IMR-90 (cell line): ENCODE data around the gene LYPD6B. TPM values are rescaled to one million over a fixed set of nuclear protein-coding genes. Genes with fewer than 3 reads are reported as not detected.

Experiments
- ATAC-seq: fragments of 200-7000 bp; cut with Tn5 transposase; 2 replicates; pipeline ENCODE4 v1.9.1; 2020; ENCODE audit warnings: low read depth, mild to moderate bottlenecking, moderate library complexity
- BruUV-seq: library from RNA; stranded (reverse); fragments of 400-500 nt; replicated peaks from 2 replicates; lab custom pipeline; 2021; lab: Mats Ljungman, UMichigan
- CTCF ChIA-PET: fragments of 300-600 bp; formaldehyde crosslinking; extraction: SDS; loops from one replicate; lab custom pipeline; 2021; ENCODE audit warnings: antibody characterized with exemption; lab: Yijun Ruan, JAX
- POLR2A ChIA-PET: fragments of 300-600 bp; sonication (Branson Sonifier 250); formaldehyde crosslinking; loops from one replicate; lab custom pipeline; 2022; ENCODE audit warnings: antibody characterized with exemption; ENCODE audit not compliant: unreplicated experiment; lab: Charles Lee
- DNase-seq: peaks from one replicate; pipeline ENCODE4 v3.0.0; 2013
- H2AFZ ChIP-seq: replicated peaks from 2 replicates; pipeline ENCODE3; 2013; ENCODE audit warnings: low read length, mild to moderate bottlenecking; ENCODE audit not compliant: poor library complexity
- H2AK5ac ChIP-seq: 2 replicates; pipeline ENCODE4 v1.6.1; 2013; ENCODE audit warnings: low read depth, low read length, inconsistent platforms
- H2AK9ac ChIP-seq: replicated peaks from 2 replicates; pipeline ENCODE3; 2013; ENCODE audit warnings: mild to moderate bottlenecking, low read depth, low read length, moderate library complexity; ENCODE audit not compliant: poor library complexity
- H2BK120ac ChIP-seq: 2 replicates; pipeline ENCODE4 v1.6.1; 2013; ENCODE audit warnings: low read depth, low read length, inconsistent platforms
- H2BK15ac ChIP-seq: 3 replicates; pipeline ENCODE4 v1.6.1; 2013; ENCODE audit warnings: low read depth, low read length, inconsistent platforms
- H2BK20ac ChIP-seq: 2 replicates; pipeline ENCODE4 v1.6.1; 2013; ENCODE audit warnings: low read depth, mild to moderate bottlenecking, inconsistent platforms, low read length, moderate library complexity
- H2BK5ac ChIP-seq: 2 replicates; pipeline ENCODE4 v1.6.1; 2013; ENCODE audit warnings: mild to moderate bottlenecking, low read depth, low read length, inconsistent platforms; ENCODE audit not compliant: poor library complexity, severe bottlenecking
- H3K14ac ChIP-seq: replicated peaks from 2 replicates; pipeline ENCODE4 v1.6.1; 2013; ENCODE audit warnings: low read depth, low read length, inconsistent platforms
- H3K18ac ChIP-seq: 2 replicates; pipeline ENCODE4 v1.6.1; 2013; ENCODE audit warnings: low read depth, low read length, control low read depth
- H3K23ac ChIP-seq: 2 replicates; pipeline ENCODE4 v1.6.1; 2013; ENCODE audit warnings: low read depth, low read length, inconsistent platforms
- H3K27ac ChIP-seq: 2 replicates; pipeline ENCODE4 v1.5.1; 2013; ENCODE audit warnings: mild to moderate bottlenecking, control low read depth, low read length; ENCODE audit not compliant: insufficient read depth
- H3K27me3 ChIP-seq: 2 replicates; pipeline ENCODE4 v1.6.1; 2013; ENCODE audit warnings: low read length; ENCODE audit not compliant: control insufficient read depth, insufficient read depth
- H3K36me3 ChIP-seq: 2 replicates; pipeline ENCODE4 v1.6.1; 2013; ENCODE audit warnings: low read length, mixed read lengths; ENCODE audit not compliant: control insufficient read depth, insufficient read depth
- H3K4ac ChIP-seq: 2 replicates; pipeline ENCODE4 v1.6.1; 2013; ENCODE audit warnings: low read depth, low read length, inconsistent platforms
- H3K4me1 ChIP-seq: 2 replicates; pipeline ENCODE4 v1.6.1; 2013; ENCODE audit warnings: low read length, mixed read lengths; ENCODE audit not compliant: control insufficient read depth, insufficient read depth
- H3K4me2 ChIP-seq: 2 replicates; pipeline ENCODE4 v1.6.1; 2013; ENCODE audit warnings: low read depth, mild to moderate bottlenecking, control low read depth, low read length, moderate library complexity
- H3K4me3 ChIP-seq: 2 replicates; pipeline ENCODE4 v1.5.1; 2013; ENCODE audit warnings: low read depth, mild to moderate bottlenecking, control low read depth, low read length, moderate library complexity; ENCODE audit not compliant: insufficient read depth
- H3K56ac ChIP-seq: 2 replicates; pipeline ENCODE4 v1.6.1; 2013; ENCODE audit warnings: low read length, inconsistent platforms; ENCODE audit not compliant: insufficient read depth; ENCODE audit errors: extremely low read depth
- H3K79me1 ChIP-seq, 2 experiments: 2 replicates each; pipeline ENCODE4 v1.6.1; 2013; ENCODE audit warnings: low read length in 2 of 2, inconsistent platforms in 1 of 2, low read depth in 1 of 2
- H3K9ac ChIP-seq: 2 replicates; pipeline ENCODE4 v1.6.1; 2013; ENCODE audit warnings: low read depth, low read length, control low read depth
- H3K9me1 ChIP-seq: 2 replicates; pipeline ENCODE4 v1.6.1; 2013; ENCODE audit warnings: low read length, inconsistent platforms; ENCODE audit not compliant: insufficient read depth
- H3K9me3 ChIP-seq: 2 replicates; pipeline ENCODE4 v1.6.1; 2013; ENCODE audit warnings: low read length; ENCODE audit not compliant: control insufficient read depth, insufficient read depth
- H4K20me1 ChIP-seq: 2 replicates; pipeline ENCODE4 v1.6.1; 2013; ENCODE audit warnings: low read length, inconsistent platforms; ENCODE audit not compliant: insufficient read depth
- H4K5ac ChIP-seq: 2 replicates; pipeline ENCODE4 v1.6.1; 2013; ENCODE audit warnings: mild to moderate bottlenecking, low read depth, low read length, control low read depth
- H4K8ac ChIP-seq, 2 experiments: 2 replicates each; pipeline ENCODE4 v1.6.1; 2013; ENCODE audit warnings: low read depth in 2 of 2, low read length in 2 of 2, control low read depth in 1 of 2, inconsistent platforms in 1 of 2
- H4K91ac ChIP-seq: 2 replicates; pipeline ENCODE4 v1.6.1; 2013; ENCODE audit warnings: low read depth, low read length, inconsistent platforms; ENCODE audit not compliant: insufficient read depth
- BHLHE40 ChIP-seq: fragments of 150-350 bp; IDR thresholded peaks from 2 replicates; pipeline ENCODE4 v1.6.1; 2016; ENCODE audit warnings: mild to moderate bottlenecking, low read depth, low read length
- CEBPB ChIP-seq: IDR thresholded peaks from 2 replicates; pipeline ENCODE4 v1.6.1; 2012; ENCODE audit warnings: low read depth, low read length, improper control_type of control experiment
- CHD1 ChIP-seq: IDR thresholded peaks from 2 replicates; pipeline ENCODE4 v1.6.1; 2012; ENCODE audit warnings: low read depth, low read length, improper control_type of control experiment
- CTCF ChIP-seq: conservative IDR thresholded peaks from 2 replicates; pipeline ENCODE4 v1.5.1; 2012; ENCODE audit warnings: mild to moderate bottlenecking, low read depth, low read length, improper control_type of control experiment
- ELK1 ChIP-seq: fragments of 150-350 bp; IDR thresholded peaks from 2 replicates; pipeline ENCODE4 v1.6.1; 2016; ENCODE audit warnings: low read depth, mild to moderate bottlenecking, low read length, moderate library complexity, borderline replicate concordance
- FOS ChIP-seq: fragments of 150-350 bp; IDR thresholded peaks from 2 replicates; pipeline ENCODE4 v1.6.1; 2016; ENCODE audit warnings: low read depth, low read length
- MAFK ChIP-seq: IDR thresholded peaks from 2 replicates; pipeline ENCODE4 v1.6.1; 2012; ENCODE audit warnings: low read depth, low read length, improper control_type of control experiment
- MAZ ChIP-seq: IDR thresholded peaks from 2 replicates; pipeline ENCODE4 v1.6.1; 2012; ENCODE audit warnings: low read depth, mild to moderate bottlenecking, low read length, improper control_type of control experiment, moderate library complexity, borderline replicate concordance
- MXI1 ChIP-seq: IDR thresholded peaks from 2 replicates; pipeline ENCODE4 v1.6.1; 2012; ENCODE audit warnings: low read depth, mild to moderate bottlenecking, low read length, moderate library complexity, borderline replicate concordance
- NFE2L2 ChIP-seq: fragments of 150-350 bp; IDR thresholded peaks from 2 replicates; pipeline ENCODE4 v1.6.1; 2016; ENCODE audit warnings: low read depth, mild to moderate bottlenecking, low read length
- POLR2A ChIP-seq: IDR thresholded peaks from 2 replicates; pipeline ENCODE4 v1.6.1; 2012; ENCODE audit warnings: mild to moderate bottlenecking, low read depth, low read length
- RAD21 ChIP-seq: IDR thresholded peaks from 2 replicates; pipeline ENCODE4 v1.6.1; 2012; ENCODE audit warnings: low read length, improper control_type of control experiment
- RCOR1 ChIP-seq: IDR thresholded peaks from 2 replicates; pipeline ENCODE4 v1.6.1; 2012; ENCODE audit warnings: mild to moderate bottlenecking, low read length, improper control_type of control experiment; ENCODE audit not compliant: insufficient replicate concordance
- RFX5 ChIP-seq: IDR thresholded peaks from 2 replicates; pipeline ENCODE4 v1.8.0; 2012; ENCODE audit warnings: low read depth, mild to moderate bottlenecking, low read length, moderate library complexity
- SMC3 ChIP-seq: fragments of 150-350 bp; IDR thresholded peaks from 2 replicates; pipeline ENCODE4 v1.6.1; 2016; ENCODE audit warnings: low read depth, mild to moderate bottlenecking, antibody characterized with exemption, low read length, moderate library complexity
- USF2 ChIP-seq: fragments of 150-350 bp; IDR thresholded peaks from 2 replicates; pipeline ENCODE4 v1.6.1; 2017; ENCODE audit warnings: mild to moderate bottlenecking, antibody characterized with exemption, low read length, low read depth
- WGBS, 2 experiments: methylation state at CpG; one replicate each; pipeline versions ENCODE4 v1.1.5 to v1.1.7; 2013; ENCODE audit warnings: missing lambda C conversion rate in 2 of 2; ENCODE audit not compliant: insufficient read length in 1 of 2; ENCODE audit errors: extremely low coverage in 2 of 2; 5-methylcytosine and 5-hydroxymethylcytosine counted together
- dilution Hi-C: fragments of 300-500 bp; cut with HindIII; formaldehyde crosslinking; loops from one replicate; pipeline ENCODE4 v1.14.3; 2018; ENCODE audit warnings: low sequenced_read_pairs; ENCODE audit not compliant: unreplicated experiment
- in situ Hi-C: fragments of 300-500 bp; cut with MboI; formaldehyde crosslinking; loops from 3 replicates; pipeline ENCODE4 v1.14.3; 2019; ENCODE audit warnings: low sequenced_read_pairs, inconsistent platforms, mixed read lengths
- intact Hi-C: fragments of 100-400 bp; cut with micrococcal nuclease; formaldehyde crosslinking; loops from 2 replicates; pipeline ENCODE4 v1.10.0; 2022
- polyA plus RNA-seq, 3 experiments: library from polyadenylated mRNA; depleted of rRNA; stranded (reverse); fragments of >200 nt; gene quantifications; 2 replicates each; pipeline ENCODE4 v1.2.3, GENCODE V29; 2012; ENCODE audit warnings: low replicate concordance in 1 of 3
- total RNA-seq: library from RNA; depleted of rRNA; stranded (reverse); fragments of >200 nt; gene quantifications from 2 replicates; pipeline ENCODE4 v1.2.3, GENCODE V29; 2012

Gene LYPD6B
- total and polyA plus RNA-seq, 2 of the 4 experiments (the other 2 are of a cell fraction) = 0.05 TPM; not detected in 1

- no peak for ATAC-seq
Observed at GRCh38 chr2:149119368-149119767, 80.9 kb downstream of the LYPD6B start.

More at GRCh38 chr2:149119368-149119767, 80.9 kb downstream of the LYPD6B start:
- no peaks in the 10 kb centered on the region for H3K9me1 ChIP-seq
- ChIA-PET CTCF (no interaction called here), POLR2A (no interaction called here)
- H3K4me3 ChIP-seq = no peak overlapping the region
- no peak overlapping the region for H2BK5ac ChIP-seq
- no peak overlapping the region for H3K9ac ChIP-seq
- no peak overlapping the region for H3K23ac ChIP-seq
- no peak overlapping the region for H4K5ac ChIP-seq
- H3K18ac ChIP-seq = no peak overlapping the region
- H3K4ac ChIP-seq = no peak overlapping the region
- no peak overlapping the region for H4K8ac ChIP-seq
- dilution Hi-C loops = no loop called here
- no peak overlapping the region for H2BK120ac ChIP-seq
- 17% methylated on average over 3 of the region's 6 CpGs; no CpG with 5 or more reads in 1 of the 2 experiments for WGBS, 2 experiments
- H3K56ac ChIP-seq = no peak overlapping the region
- no peak overlapping the region for H2AK9ac ChIP-seq
- H3K27ac ChIP-seq = no peak overlapping the region
- in situ Hi-C loops = no loop called here
- H4K91ac ChIP-seq = no peak overlapping the region
- no peaks in the 10 kb centered on the region for H3K79me1 ChIP-seq
- intact Hi-C loops = no loop called here
- H3K9me3 ChIP-seq = no peaks in the 10 kb centered on the region
- BruUV-seq = no TSS peak
- H3K36me3 ChIP-seq = no peaks in the 10 kb centered on the region
- H2BK20ac ChIP-seq = no peak overlapping the region
- H2BK15ac ChIP-seq = no peak overlapping the region
- DNase-seq = no peak
- no peak overlapping the region for H2AK5ac ChIP-seq
- no peak overlapping the region for H3K14ac ChIP-seq
- no peaks in the 10 kb centered on the region for H3K27me3 ChIP-seq
- TF ChIP-seq MAZ (no peak), CEBPB (no peak), USF2 (no peak), POLR2A (no peak), CTCF (no peak), RFX5 (no peak), ELK1 (no peak), BHLHE40 (no peak), MXI1 (no peak), FOS (no peak), NFE2L2 (no peak), MAFK (no peak), CHD1 (no peak), SMC3 (no peak), RAD21 (no peak), RCOR1 (no peak)
- no peaks in the 10 kb centered on the region for H3K4me1 ChIP-seq
- no peaks in the 10 kb centered on the region for H4K20me1 ChIP-seq
- H2AFZ ChIP-seq = no peak overlapping the region
- H3K4me2 ChIP-seq = no peak overlapping the region
